SKM-1 treated with dmso at 0.1 percent for 144 hours (cell line): ENCODE measurements around the gene KATNB1.
"Not testable (repeated sequence)": the region's sequence is repeated elsewhere in the genome, so short reads cannot be mapped to it uniquely, and the experiment has no call there.

Source experiments
- DNase-seq: peaks from one replicate; lab custom pipeline; 2025; ENCODE audit not compliant: unreplicated experiment; lab: John Stamatoyannopoulos, UW

The KATNB1 gene

GRCh38 chr16:57791195-57791892 is 55.8 kb downstream of the KATNB1 start:
- no peak for DNase-seq

GRCh38 chr16:57791893-57792461 is 56.4 kb downstream of the KATNB1 start:
- DNase-seq = no peak

- no peak for DNase-seq
Measured at GRCh38 chr16:57794849-57795430, 59.4 kb downstream of the KATNB1 start.

GRCh38 chr16:57795431-57795878 is 59.9 kb downstream of the KATNB1 start:
- DNase-seq = peak; percentile 39

GRCh38 chr16:57796014-57796413 is 60.4 kb downstream of the KATNB1 start:
- not testable (repeated sequence) for DNase-seq

- DNase-seq = no peak
Measured at GRCh38 chr16:57797216-57797525, 61.6 kb downstream of the KATNB1 start.

- no peak for DNase-seq
Measured at GRCh38 chr16:57797526-57798266, 62.1 kb downstream of the KATNB1 start.

- DNase-seq = no peak
Measured at GRCh38 chr16:57798267-57798810, 62.8 kb downstream of the KATNB1 start.

- no peak for DNase-seq
Measured at GRCh38 chr16:57798953-57799599, 63.5 kb downstream of the KATNB1 start.

- DNase-seq = no peak
Measured at GRCh38 chr16:57799600-57800199, 64.1 kb downstream of the KATNB1 start.

- no peak for DNase-seq
Measured at GRCh38 chr16:57800200-57801097, 64.9 kb downstream of the KATNB1 start.

GRCh38 chr16:57801098-57801808 is 65.7 kb downstream of the KATNB1 start:
- DNase-seq = peak; percentile 51

GRCh38 chr16:57801809-57802340 is 66.3 kb downstream of the KATNB1 start:
- no peak for DNase-seq

GRCh38 chr16:57802341-57803133 is 67.0 kb downstream of the KATNB1 start, which contains the start of gene KIFC3:
TSS of gene KIFC3 (minus strand) at chr16:57802491. CDS start at chr16:57798243, 4,248 bp downstream.
- DNase-seq = peak; percentile 44

- DNase-seq = no peak
Measured at GRCh38 chr16:57803134-57803990, 67.8 kb downstream of the KATNB1 start.

GRCh38 chr16:57804111-57804837 is 68.7 kb downstream of the KATNB1 start:
- DNase-seq = no peak
